Measurements from ENCODE around the gene RMC1. TPM values are rescaled to one million over a fixed set of nuclear protein-coding genes. Genes with fewer than 3 reads are reported as not detected.

Gene RMC1
- total RNA-seq, 2 experiments from 2014 or later: 46.9 to 48.3 TPM

- CTCF ChIA-PET: no interaction called here
- intact Hi-C loops (cut with DNase I, micrococcal nuclease): no loop called here
- peak overlapping the region; percentile 68 for H3K27ac Mint-ChIP-seq
- ATAC-seq (ENCODE audit: poor library complexity) (no peak), DNase-seq (peak in 1 of 14 experiments; percentile 39)
- Histone ChIP-seq H3K4me3 (ENCODE audit: low read length) (no peak overlapping the region), H3K27me3 (ENCODE audit: control insufficient read depth in 1 of 2, insufficient read depth in 2 of 2, low read length in 2 of 2) (no peaks in the 10 kb centered on the region), H3K36me3 (ENCODE audit: insufficient read depth, low read length) (peaks cover 70% of the 10 kb centered on the region), H3K4me1 (ENCODE audit: insufficient read depth, low read length) (peaks cover 15% of the 10 kb centered on the region), H3K27ac (ENCODE audit: low read depth in 1 of 2, low read length in 2 of 2) (no peak overlapping the region), H3K9me3 (ENCODE audit: control insufficient read depth in 1 of 2, insufficient read depth in 1 of 2, low read length in 2 of 2) (no peaks in the 10 kb centered on the region)
- no peak for TF ChIP-seq CTCF (IDR thresholded peaks at IDR 0.05)
- POLR2A ChIA-PET: interaction anchor here (0.7 to 1.6 kb wide), 3 partner anchors 25 to 85 kb away, joined by 3 read pairs; no protein-coding TSS in a partner anchor
- H3K4me3 Mint-ChIP-seq: no peak overlapping the region
- no peaks in the 10 kb centered on the region for H3K27me3 Mint-ChIP-seq
- no peaks in the 10 kb centered on the region for H3K9me3 Mint-ChIP-seq
- H3K4me1 Mint-ChIP-seq (ENCODE audit: low read depth): peaks cover 27% of the 10 kb centered on the region
- peaks cover 81% of the 10 kb centered on the region for H3K36me3 Mint-ChIP-seq (ENCODE audit: low read depth)
Measured at GRCh38 chr18:23512641-23513040, 9.3 kb downstream of the RMC1 start.

- no peak overlapping the region for H3K27ac ChIP-seq (ENCODE audit: low read depth in 1 of 2, low read length in 2 of 2)
- ChIA-PET POLR2A (interaction anchor here (0.7 to 2.1 kb wide), 4 partner anchors 28 to 489 kb away, joined by 3 to 10 read pairs (median 5); partner anchors contain the start of gene NPC1), CTCF (interaction anchor here (0.8 to 2.0 kb wide), 17 partner anchors 9 to 76 kb away, joined by 3 to 14 read pairs (median 4); partner anchors contain the start of genes NPC1 and RMC1)
- intact Hi-C loops (cut with DNase I, micrococcal nuclease): loop anchor here (1.0 to 5.0 kb wide), 5 partner anchors 71 to 603 kb away; no protein-coding TSS in a partner anchor
- Mint-ChIP-seq H3K9me3 (no peaks in the 10 kb centered on the region), H3K36me3 (ENCODE audit: low read depth) (peaks cover 87% of the 10 kb centered on the region), H3K4me3 (no peak overlapping the region), H3K4me1 (ENCODE audit: low read depth) (peaks cover 24% of the 10 kb centered on the region), H3K27me3 (no peaks in the 10 kb centered on the region), H3K27ac (peak overlapping the region; percentile 28)
- peaks cover 10% of the 10 kb centered on the region for H3K4me1 ChIP-seq (ENCODE audit: insufficient read depth, low read length)
- H3K36me3 ChIP-seq (ENCODE audit: insufficient read depth, low read length): peaks cover 73% of the 10 kb centered on the region
- peak; percentile 64 to 88 (median 66) for DNase-seq
- H3K9me3 ChIP-seq (ENCODE audit: control insufficient read depth in 1 of 2, insufficient read depth in 1 of 2, low read length in 2 of 2): no peaks in the 10 kb centered on the region
- ATAC-seq (ENCODE audit: poor library complexity): peak; percentile 99
- H3K27me3 ChIP-seq (ENCODE audit: control insufficient read depth in 1 of 2, insufficient read depth in 2 of 2, low read length in 2 of 2): no peaks in the 10 kb centered on the region
- H3K4me3 ChIP-seq (ENCODE audit: low read length): no peak overlapping the region
- TF ChIP-seq CTCF (IDR thresholded peaks at IDR 0.05): peak; percentile 87
Measured at GRCh38 chr18:23515911-23516546, 12.7 kb downstream of the RMC1 start.

- H3K4me3 Mint-ChIP-seq: no peak overlapping the region
- DNase-seq (no peak), ATAC-seq (ENCODE audit: poor library complexity) (no peak)
- Histone ChIP-seq H3K36me3 (ENCODE audit: insufficient read depth, low read length) (peaks cover 91% of the 10 kb centered on the region), H3K27ac (ENCODE audit: low read depth in 1 of 2, low read length in 2 of 2) (no peak overlapping the region), H3K4me1 (ENCODE audit: insufficient read depth, low read length) (peaks cover 6% of the 10 kb centered on the region), H3K9me3 (ENCODE audit: control insufficient read depth in 1 of 2, insufficient read depth in 1 of 2, low read length in 2 of 2) (no peaks in the 10 kb centered on the region), H3K4me3 (ENCODE audit: low read length) (no peak overlapping the region), H3K27me3 (ENCODE audit: control insufficient read depth in 1 of 2, insufficient read depth in 2 of 2, low read length in 2 of 2) (no peaks in the 10 kb centered on the region)
- H3K36me3 Mint-ChIP-seq (ENCODE audit: low read depth): peaks cover 91% of the 10 kb centered on the region
- TF ChIP-seq CTCF (IDR thresholded peaks at IDR 0.05): no peak
- H3K9me3 Mint-ChIP-seq: no peaks in the 10 kb centered on the region
- ChIA-PET POLR2A (no interaction called here), CTCF (no interaction called here)
- intact Hi-C loops (cut with DNase I, micrococcal nuclease): loop anchor here (5.0 kb wide), 3 partner anchors 183 to 598 kb away; no protein-coding TSS in a partner anchor
- H3K4me1 Mint-ChIP-seq (ENCODE audit: low read depth): peaks cover 6% of the 10 kb centered on the region
- H3K27ac Mint-ChIP-seq: no peak overlapping the region
- no peaks in the 10 kb centered on the region for H3K27me3 Mint-ChIP-seq
Measured at GRCh38 chr18:23519734-23520133, 16.4 kb downstream of the RMC1 start.

Data from CD4-positive, alpha-beta T cell (primary cell).